ENCODE results near the gene SSR3.
A peak's percentile ranks its signal among the peaks of the same experiment; 100 is the strongest.

The SSR3 gene

GRCh38 chr3:156535162-156535627 is 19.7 kb downstream of the SSR3 start:
- peak in 10 of 14 donors; percentile 8 to 86 (median 31) for DNase-seq

- DNase-seq: no peak
Measured at GRCh38 chr3:156533205-156533604, 21.7 kb downstream of the SSR3 start.

GRCh38 chr3:156532730-156533129 is 22.2 kb downstream of the SSR3 start:
- no peak for DNase-seq

GRCh38 chr3:156530980-156531379 is 23.9 kb downstream of the SSR3 start:
- peak in 1 of 14 donors; percentile 14 for DNase-seq

- no peak for DNase-seq
Measured at GRCh38 chr3:156527060-156527459, 27.9 kb downstream of the SSR3 start.

GRCh38 chr3:156525808-156526207 is 29.1 kb downstream of the SSR3 start:
- DNase-seq: no peak

GRCh38 chr3:156522673-156523072 is 32.2 kb downstream of the SSR3 start:
- DNase-seq: no peak

- no peak for DNase-seq
Measured at GRCh38 chr3:156519758-156520162, 35.2 kb downstream of the SSR3 start.

- DNase-seq: no peak
Measured at GRCh38 chr3:156518726-156519125, 36.2 kb downstream of the SSR3 start.

- no peak for DNase-seq
Measured at GRCh38 chr3:156516961-156517360, 38.0 kb downstream of the SSR3 start.

GRCh38 chr3:156516284-156516683 is 38.6 kb downstream of the SSR3 start:
- peak in 1 of 14 donors; percentile 65 for DNase-seq

GRCh38 chr3:156513619-156514018 is 41.3 kb downstream of the SSR3 start:
- DNase-seq: no peak

- no peak for DNase-seq
Measured at GRCh38 chr3:156511987-156512677, 42.8 kb downstream of the SSR3 start.

GRCh38 chr3:156509189-156510174 is 45.4 kb downstream of the SSR3 start:
- DNase-seq: peak in 2 of 14 donors; percentile 23 to 45

GRCh38 chr3:156507285-156507684 is 47.6 kb downstream of the SSR3 start:
- DNase-seq: no peak

GRCh38 chr3:156498307-156498706 is 56.6 kb downstream of the SSR3 start:
- DNase-seq: no peak

- no peak for DNase-seq
Measured at GRCh38 chr3:156497326-156497725, 57.6 kb downstream of the SSR3 start.

- no peak for DNase-seq
Measured at GRCh38 chr3:156495816-156496215, 59.1 kb downstream of the SSR3 start.

GRCh38 chr3:156493887-156494286 is 61.0 kb downstream of the SSR3 start:
- DNase-seq: no peak

- DNase-seq: no peak
Measured at GRCh38 chr3:156492801-156493261, 62.1 kb downstream of the SSR3 start.

- DNase-seq: no peak
Measured at GRCh38 chr3:156491192-156491591, 63.7 kb downstream of the SSR3 start.
